GM06990 (cell line): ENCODE measurements around the gene ADCY7.

ENCODE experiments used
- DNase-seq: peaks from one replicate; pipeline ENCODE4 v3.0.0-alpha.2; 2011; ENCODE audit not compliant: insufficient read length; ENCODE audit errors: extremely low read depth
- H3K27me3 ChIP-seq: replicated peaks from 2 replicates; pipeline ENCODE4 v1.6.0; 2011; ENCODE audit warnings: low read length; ENCODE audit not compliant: control insufficient read depth, insufficient read depth
- H3K36me3 ChIP-seq: 2 replicates; pipeline ENCODE4 v1.5.1; 2011; ENCODE audit warnings: low read length; ENCODE audit not compliant: control insufficient read depth, insufficient read depth
- H3K4me3 ChIP-seq: replicated peaks from 2 replicates; pipeline ENCODE4 v1.5.1; 2011; ENCODE audit warnings: low read depth, mild to moderate bottlenecking, control low read depth, low read length
- CTCF ChIP-seq: IDR thresholded peaks from 2 replicates; pipeline ENCODE4 v1.5.1; 2011; ENCODE audit warnings: low read length, control low read depth, mild to moderate bottlenecking, inconsistent platforms; ENCODE audit not compliant: insufficient read depth, poor library complexity, severe bottlenecking

Gene ADCY7

GRCh38 chr16:50305441-50306061 is 39.2 kb downstream of the ADCY7 start:
- no peak overlapping the region for H3K4me3 ChIP-seq
- TF ChIP-seq CTCF = no peak
- H3K36me3 ChIP-seq = peaks cover 34% of the 10 kb centered on the region
- DNase-seq = no peak
- no peaks in the 10 kb centered on the region for H3K27me3 ChIP-seq

- H3K4me3 ChIP-seq = no peak overlapping the region
- DNase-seq = no peak
- TF ChIP-seq CTCF = no peak
- H3K36me3 ChIP-seq = peaks cover 35% of the 10 kb centered on the region
- no peaks in the 10 kb centered on the region for H3K27me3 ChIP-seq
Observed at GRCh38 chr16:50306287-50306686, 39.9 kb downstream of the ADCY7 start.

GRCh38 chr16:50308237-50308965 is 42.0 kb downstream of the ADCY7 start:
- TF ChIP-seq CTCF = no peak
- H3K36me3 ChIP-seq = peaks cover 40% of the 10 kb centered on the region
- H3K4me3 ChIP-seq = no peak overlapping the region
- no peak for DNase-seq
- no peaks in the 10 kb centered on the region for H3K27me3 ChIP-seq

GRCh38 chr16:50309156-50309526 is 42.8 kb downstream of the ADCY7 start:
- Histone ChIP-seq H3K4me3 (no peak overlapping the region), H3K36me3 (peaks cover 45% of the 10 kb centered on the region), H3K27me3 (no peaks in the 10 kb centered on the region)
- TF ChIP-seq CTCF = no peak
- DNase-seq = no peak

- no peak for DNase-seq
- Histone ChIP-seq H3K4me3 (no peak overlapping the region), H3K27me3 (no peaks in the 10 kb centered on the region), H3K36me3 (peaks cover 47% of the 10 kb centered on the region)
- no peak for TF ChIP-seq CTCF
Observed at GRCh38 chr16:50309527-50310307, 43.4 kb downstream of the ADCY7 start.
